22Rv1 (cell line): ENCODE data around the gene EFS.

Experiments used
- ZFX ChIP-seq: fragments of 450-650 bp; IDR thresholded peaks from 2 replicates; pipeline ENCODE4 v1.6.1; 2017; ENCODE audit warnings: antibody characterized with exemption, borderline replicate concordance
- TF ChIP-seq, protein P1 (sequence below): fragments of 450-650 bp; IDR thresholded peaks from 2 replicates; pipeline ENCODE4 v1.5.1; 2017; ENCODE audit warnings: mild to moderate bottlenecking

DNA sequence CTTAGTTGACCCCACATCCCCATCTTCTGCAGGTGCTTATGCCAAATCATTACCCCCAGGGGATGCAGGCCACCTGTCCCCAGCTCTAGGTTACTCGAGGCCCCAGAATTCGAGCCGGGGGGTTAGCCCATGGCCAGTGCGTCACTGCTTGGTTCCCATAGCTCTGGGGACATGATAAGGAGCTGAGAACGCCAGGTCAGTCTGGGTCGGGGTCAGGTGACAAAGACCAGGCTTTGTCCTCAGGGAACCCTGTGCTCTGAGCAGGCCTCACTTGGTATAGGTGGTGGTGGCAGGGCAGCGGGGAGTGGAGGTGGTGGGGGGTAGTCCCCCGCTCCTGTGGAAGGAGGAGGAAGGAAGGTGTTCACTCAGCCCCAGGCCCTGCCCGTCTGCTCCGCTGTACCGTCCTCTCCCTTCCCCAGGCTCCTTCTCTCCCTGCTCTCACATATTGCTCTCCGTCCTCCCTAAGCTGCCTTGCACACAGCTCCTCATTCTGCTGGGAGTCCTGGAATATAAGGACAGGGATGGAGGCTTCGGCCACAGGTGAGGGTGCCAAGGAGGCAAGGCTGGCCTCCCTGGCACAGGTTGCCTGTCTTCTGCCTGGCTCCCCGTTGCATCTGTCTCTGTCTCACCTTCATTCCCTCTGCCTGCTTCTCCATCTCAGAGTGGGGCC is 45.1 kb upstream of the EFS start:
- TF ChIP-seq, protein P1, sequence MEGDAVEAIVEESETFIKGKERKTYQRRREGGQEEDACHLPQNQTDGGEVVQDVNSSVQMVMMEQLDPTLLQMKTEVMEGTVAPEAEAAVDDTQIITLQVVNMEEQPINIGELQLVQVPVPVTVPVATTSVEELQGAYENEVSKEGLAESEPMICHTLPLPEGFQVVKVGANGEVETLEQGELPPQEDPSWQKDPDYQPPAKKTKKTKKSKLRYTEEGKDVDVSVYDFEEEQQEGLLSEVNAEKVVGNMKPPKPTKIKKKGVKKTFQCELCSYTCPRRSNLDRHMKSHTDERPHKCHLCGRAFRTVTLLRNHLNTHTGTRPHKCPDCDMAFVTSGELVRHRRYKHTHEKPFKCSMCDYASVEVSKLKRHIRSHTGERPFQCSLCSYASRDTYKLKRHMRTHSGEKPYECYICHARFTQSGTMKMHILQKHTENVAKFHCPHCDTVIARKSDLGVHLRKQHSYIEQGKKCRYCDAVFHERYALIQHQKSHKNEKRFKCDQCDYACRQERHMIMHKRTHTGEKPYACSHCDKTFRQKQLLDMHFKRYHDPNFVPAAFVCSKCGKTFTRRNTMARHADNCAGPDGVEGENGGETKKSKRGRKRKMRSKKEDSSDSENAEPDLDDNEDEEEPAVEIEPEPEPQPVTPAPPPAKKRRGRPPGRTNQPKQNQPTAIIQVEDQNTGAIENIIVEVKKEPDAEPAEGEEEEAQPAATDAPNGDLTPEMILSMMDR = no peak
- TF ChIP-seq ZFX = no peak
